RWPE2 (cell line): ENCODE measurements around the gene LGR5.

ENCODE experiments used
- ATAC-seq: fragments of 200-7000 bp; cut with Tn5 transposase; 3 replicates; pipeline ENCODE4 v1.9.1; 2021; ENCODE audit warnings: low read depth
- DNase-seq: peaks from one replicate; pipeline ENCODE4 v3.0.0-alpha.2; 2020; ENCODE audit warnings: low spot score
- H3K27ac ChIP-seq: fragments of 450-650 bp; 2 replicates; pipeline ENCODE4 v1.5.1; 2017; ENCODE audit warnings: mild to moderate bottlenecking; ENCODE audit not compliant: poor library complexity, severe bottlenecking
- H3K27me3 ChIP-seq: fragments of 250-450 bp; sonication (Bioruptor Pico); 2 replicates; pipeline ENCODE4 v1.5.1; 2021; ENCODE audit warnings: mild to moderate bottlenecking, moderate library complexity; ENCODE audit not compliant: insufficient read depth, poor library complexity, severe bottlenecking
- H3K36me3 ChIP-seq: fragments of 250-450 bp; sonication (Bioruptor Pico); 2 replicates; pipeline ENCODE4 v1.5.1; 2020; ENCODE audit warnings: low read depth, mild to moderate bottlenecking, moderate library complexity
- H3K4me1 ChIP-seq: fragments of 250-450 bp; sonication (Bioruptor Pico); 2 replicates; pipeline ENCODE4 v1.5.1; 2021; ENCODE audit warnings: mild to moderate bottlenecking, moderate library complexity; ENCODE audit not compliant: insufficient read depth, poor library complexity, severe bottlenecking
- H3K4me3 ChIP-seq: fragments of 250-450 bp; sonication (Bioruptor Pico); 2 replicates; pipeline ENCODE4 v1.5.1; 2021; ENCODE audit warnings: mild to moderate bottlenecking, moderate library complexity; ENCODE audit not compliant: severe bottlenecking
- H3K9me3 ChIP-seq: fragments of 250-450 bp; sonication (Bioruptor Pico); 2 replicates; pipeline ENCODE4 v1.5.1; 2021; ENCODE audit warnings: mild to moderate bottlenecking, moderate library complexity; ENCODE audit not compliant: severe bottlenecking
- TF ChIP-seq, protein P1 (sequence below): fragments of 450-650 bp; IDR thresholded peaks from one replicate; pipeline ENCODE4 v1.5.1; 2017; ENCODE audit warnings: mild to moderate bottlenecking, moderate library complexity; ENCODE audit not compliant: poor library complexity, severe bottlenecking

Gene LGR5

DNA sequence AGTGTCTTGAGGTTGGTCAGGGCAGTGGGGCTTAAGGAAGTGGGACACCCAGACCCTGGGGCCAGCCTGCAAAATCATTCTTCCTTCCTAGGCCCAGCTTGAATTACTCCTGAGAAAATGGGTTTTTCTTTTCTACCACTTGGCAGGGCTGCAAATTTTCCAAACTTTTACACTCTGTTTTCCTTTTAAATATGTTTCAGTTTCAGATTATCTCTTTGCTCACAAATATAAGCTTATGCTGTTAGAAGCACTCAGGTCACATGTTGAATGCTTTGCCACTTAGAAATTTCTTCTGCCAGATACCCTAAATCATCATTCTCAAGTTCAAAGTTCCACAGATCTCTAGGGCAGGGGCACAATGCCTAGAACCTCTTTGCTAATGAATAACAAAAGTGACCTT lies 2.9 kb upstream of the LGR5 start:
- no peak overlapping the region for H3K4me3 ChIP-seq
- no peaks in the 10 kb centered on the region for H3K36me3 ChIP-seq
- no peak for DNase-seq
- peaks cover 46% of the 10 kb centered on the region for H3K27me3 ChIP-seq
- TF ChIP-seq, protein P1, sequence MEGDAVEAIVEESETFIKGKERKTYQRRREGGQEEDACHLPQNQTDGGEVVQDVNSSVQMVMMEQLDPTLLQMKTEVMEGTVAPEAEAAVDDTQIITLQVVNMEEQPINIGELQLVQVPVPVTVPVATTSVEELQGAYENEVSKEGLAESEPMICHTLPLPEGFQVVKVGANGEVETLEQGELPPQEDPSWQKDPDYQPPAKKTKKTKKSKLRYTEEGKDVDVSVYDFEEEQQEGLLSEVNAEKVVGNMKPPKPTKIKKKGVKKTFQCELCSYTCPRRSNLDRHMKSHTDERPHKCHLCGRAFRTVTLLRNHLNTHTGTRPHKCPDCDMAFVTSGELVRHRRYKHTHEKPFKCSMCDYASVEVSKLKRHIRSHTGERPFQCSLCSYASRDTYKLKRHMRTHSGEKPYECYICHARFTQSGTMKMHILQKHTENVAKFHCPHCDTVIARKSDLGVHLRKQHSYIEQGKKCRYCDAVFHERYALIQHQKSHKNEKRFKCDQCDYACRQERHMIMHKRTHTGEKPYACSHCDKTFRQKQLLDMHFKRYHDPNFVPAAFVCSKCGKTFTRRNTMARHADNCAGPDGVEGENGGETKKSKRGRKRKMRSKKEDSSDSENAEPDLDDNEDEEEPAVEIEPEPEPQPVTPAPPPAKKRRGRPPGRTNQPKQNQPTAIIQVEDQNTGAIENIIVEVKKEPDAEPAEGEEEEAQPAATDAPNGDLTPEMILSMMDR = no peak
- peaks cover 4% of the 10 kb centered on the region for H3K9me3 ChIP-seq
- H3K27ac ChIP-seq = no peak overlapping the region
- H3K4me1 ChIP-seq = no peaks in the 10 kb centered on the region
- no peak for ATAC-seq

DNA sequence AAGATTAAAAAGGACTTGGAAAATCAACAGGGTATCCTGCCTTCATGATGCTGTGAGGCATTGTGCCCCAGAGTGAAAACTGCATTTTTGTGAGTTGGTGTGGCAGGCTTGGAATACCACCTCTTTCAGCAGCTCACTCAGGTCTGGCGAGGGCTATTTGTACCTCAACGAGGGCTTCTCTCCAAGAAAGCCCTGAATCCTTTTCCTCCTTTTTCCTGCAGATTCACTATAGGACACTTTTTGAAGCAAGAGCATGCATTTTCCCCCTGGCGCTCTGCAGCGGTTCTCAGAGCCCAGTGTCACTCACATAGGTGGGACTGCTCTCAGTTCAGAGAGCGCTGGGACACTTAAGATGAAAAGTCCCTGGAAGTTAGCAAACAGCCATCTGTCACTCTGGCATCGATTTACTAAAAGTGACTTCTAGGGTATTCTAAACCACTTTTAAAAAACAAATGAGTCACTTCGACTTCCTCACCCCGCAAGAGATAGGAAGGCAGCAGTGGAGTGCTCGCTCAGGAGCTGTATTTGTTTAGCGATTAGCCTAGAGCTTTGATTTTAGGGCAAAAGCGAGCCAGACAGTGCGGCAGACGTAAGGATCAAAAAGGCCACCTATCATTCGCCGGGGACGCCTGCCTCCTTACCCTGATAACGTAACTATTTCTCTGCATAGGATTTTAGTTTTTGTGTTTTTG lies 782 bp upstream of the LGR5 start:
- H3K27ac ChIP-seq = no peak overlapping the region
- H3K9me3 ChIP-seq = peaks cover 4% of the 10 kb centered on the region
- TF ChIP-seq, protein P1 = no peak
- peaks cover 67% of the 10 kb centered on the region for H3K27me3 ChIP-seq
- DNase-seq = no peak
- H3K4me3 ChIP-seq = no peak overlapping the region
- H3K36me3 ChIP-seq = no peaks in the 10 kb centered on the region
- ATAC-seq = no peak; the same call in 2 of the 3 replicates
- no peaks in the 10 kb centered on the region for H3K4me1 ChIP-seq

DNA sequence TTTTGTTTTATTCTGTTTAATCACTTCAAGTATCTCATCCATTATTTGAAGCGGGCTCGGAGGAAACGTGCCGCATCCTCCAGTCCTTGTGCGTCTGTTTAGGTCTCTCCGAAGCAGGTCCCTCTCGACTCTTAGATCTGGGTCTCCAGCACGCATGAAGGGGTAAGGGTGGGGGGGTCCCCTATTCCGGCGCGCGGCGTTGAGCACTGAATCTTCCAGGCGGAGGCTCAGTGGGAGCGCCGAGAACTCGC lies 311 bp upstream of the LGR5 start:
- ATAC-seq = no peak

DNA sequence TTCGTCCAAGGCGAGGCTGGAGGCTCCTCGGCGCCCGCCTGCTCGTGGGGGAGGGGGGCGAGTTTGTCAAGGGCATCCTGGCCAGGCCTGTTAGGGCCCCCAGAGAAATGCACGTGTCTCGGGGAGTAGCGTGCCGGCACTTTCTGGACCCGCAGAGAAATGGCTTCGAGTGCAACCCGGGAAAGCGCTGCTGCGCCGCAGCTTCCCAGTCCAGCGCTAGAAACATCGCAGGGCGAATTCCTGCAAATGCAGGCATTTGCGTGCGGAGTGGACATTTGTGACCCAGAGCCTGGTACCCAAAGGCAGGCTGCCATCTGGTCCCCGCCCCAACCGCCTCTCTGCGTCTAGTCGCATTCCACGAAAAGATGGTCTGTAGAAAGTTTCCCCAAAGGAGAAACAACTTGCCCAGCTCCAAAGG lies 756 bp downstream of the LGR5 start:
- no peaks in the 10 kb centered on the region for H3K4me1 ChIP-seq
- ATAC-seq = peak; percentile 33
- peaks cover 82% of the 10 kb centered on the region for H3K27me3 ChIP-seq
- H3K27ac ChIP-seq = no peak overlapping the region
- no peaks in the 10 kb centered on the region for H3K36me3 ChIP-seq
- DNase-seq = no peak
- TF ChIP-seq, protein P1 = no peak
- peaks cover 4% of the 10 kb centered on the region for H3K9me3 ChIP-seq
- H3K4me3 ChIP-seq = no peak overlapping the region

More for the DNA sequence above, 311 bp upstream of the LGR5 start:
- Histone ChIP-seq H3K27me3 (peaks cover 71% of the 10 kb centered on the region), H3K36me3 (no peaks in the 10 kb centered on the region), H3K4me1 (no peaks in the 10 kb centered on the region), H3K4me3 (no peak overlapping the region), H3K27ac (no peak overlapping the region), H3K9me3 (peaks cover 4% of the 10 kb centered on the region)
- TF ChIP-seq, protein P1 = no peak
- no peak for DNase-seq
